BE2C (cell line): ENCODE measurements around the gene SESN1.
A peak's percentile ranks its signal among the peaks of the same experiment; 100 is the strongest.

Experiments used
- DNase-seq: peaks from one replicate; pipeline ENCODE4 v3.0.0-alpha.2; 2020
- H3K27me3 ChIP-seq: fragments of 250-450 bp; sonication (Bioruptor Pico); 2 replicates; pipeline ENCODE4 v1.5.1; 2020; ENCODE audit warnings: mild to moderate bottlenecking
- H3K36me3 ChIP-seq: fragments of 250-450 bp; sonication (Bioruptor Pico); 2 replicates; pipeline ENCODE4 v1.5.1; 2020; ENCODE audit warnings: mild to moderate bottlenecking
- H3K4me1 ChIP-seq: fragments of 250-450 bp; sonication (Bioruptor Pico); 2 replicates; pipeline ENCODE4 v1.5.1; 2020
- H3K4me3 ChIP-seq: 2 replicates; pipeline ENCODE4 v1.5.1; 2011; ENCODE audit warnings: low read depth, low read length
- H3K9me3 ChIP-seq: fragments of 250-450 bp; sonication (Bioruptor Pico); 2 replicates; pipeline ENCODE4 v1.5.1; 2020
- CTCF ChIP-seq: IDR thresholded peaks from 2 replicates; pipeline ENCODE4 v1.5.1; 2012; ENCODE audit warnings: mild to moderate bottlenecking, low read depth, low read length

SESN1 gene

GRCh38 chr6:108945681-108946159, 148.9 kb downstream of the SESN1 start:
- Histone ChIP-seq H3K4me1 (peaks cover 48% of the 10 kb centered on the region), H3K36me3 (no peaks in the 10 kb centered on the region), H3K27me3 (no peaks in the 10 kb centered on the region), H3K9me3 (no peaks in the 10 kb centered on the region), H3K4me3 (no peak overlapping the region)
- DNase-seq: no peak
- no peak for TF ChIP-seq CTCF

- peaks cover 48% of the 10 kb centered on the region for H3K4me1 ChIP-seq
- H3K36me3 ChIP-seq: no peaks in the 10 kb centered on the region
- no peaks in the 10 kb centered on the region for H3K27me3 ChIP-seq
- no peaks in the 10 kb centered on the region for H3K9me3 ChIP-seq
- no peak overlapping the region for H3K4me3 ChIP-seq
- no peak for DNase-seq
- no peak for TF ChIP-seq CTCF
Measured at GRCh38 chr6:108944707-108945680, 149.7 kb downstream of the SESN1 start.

- no peak overlapping the region for H3K4me3 ChIP-seq
- H3K27me3 ChIP-seq: no peaks in the 10 kb centered on the region
- no peak for TF ChIP-seq CTCF
- H3K36me3 ChIP-seq: no peaks in the 10 kb centered on the region
- peaks cover 43% of the 10 kb centered on the region for H3K4me1 ChIP-seq
- H3K9me3 ChIP-seq: no peaks in the 10 kb centered on the region
- no peak for DNase-seq
Measured at GRCh38 chr6:108944071-108944470, 150.6 kb downstream of the SESN1 start.

GRCh38 chr6:108942556-108943492, 151.8 kb downstream of the SESN1 start:
- Histone ChIP-seq H3K4me1 (peaks cover 31% of the 10 kb centered on the region), H3K36me3 (no peaks in the 10 kb centered on the region), H3K27me3 (no peaks in the 10 kb centered on the region), H3K9me3 (no peaks in the 10 kb centered on the region), H3K4me3 (peak overlapping the region; percentile 12)
- DNase-seq: peak; percentile 29
- no peak for TF ChIP-seq CTCF

GRCh38 chr6:108941859-108942258, 152.8 kb downstream of the SESN1 start:
- H3K9me3 ChIP-seq: no peaks in the 10 kb centered on the region
- peaks cover 25% of the 10 kb centered on the region for H3K4me1 ChIP-seq
- H3K27me3 ChIP-seq: no peaks in the 10 kb centered on the region
- DNase-seq: no peak
- no peak overlapping the region for H3K4me3 ChIP-seq
- no peak for TF ChIP-seq CTCF
- no peaks in the 10 kb centered on the region for H3K36me3 ChIP-seq
